GM21515 (cell line): Measurements from ENCODE around the gene CC2D1B.
"Not testable (repeated sequence)": the region's sequence is repeated elsewhere in the genome, so short reads cannot be mapped to it uniquely, and the experiment has no call there.

Source experiments
- ATAC-seq: cut with Tn5 transposase; IDR thresholded peaks from one replicate; pipeline ENCODE4 v1.9.1; 2021; ENCODE audit not compliant: unreplicated experiment

The CC2D1B gene, protein sequence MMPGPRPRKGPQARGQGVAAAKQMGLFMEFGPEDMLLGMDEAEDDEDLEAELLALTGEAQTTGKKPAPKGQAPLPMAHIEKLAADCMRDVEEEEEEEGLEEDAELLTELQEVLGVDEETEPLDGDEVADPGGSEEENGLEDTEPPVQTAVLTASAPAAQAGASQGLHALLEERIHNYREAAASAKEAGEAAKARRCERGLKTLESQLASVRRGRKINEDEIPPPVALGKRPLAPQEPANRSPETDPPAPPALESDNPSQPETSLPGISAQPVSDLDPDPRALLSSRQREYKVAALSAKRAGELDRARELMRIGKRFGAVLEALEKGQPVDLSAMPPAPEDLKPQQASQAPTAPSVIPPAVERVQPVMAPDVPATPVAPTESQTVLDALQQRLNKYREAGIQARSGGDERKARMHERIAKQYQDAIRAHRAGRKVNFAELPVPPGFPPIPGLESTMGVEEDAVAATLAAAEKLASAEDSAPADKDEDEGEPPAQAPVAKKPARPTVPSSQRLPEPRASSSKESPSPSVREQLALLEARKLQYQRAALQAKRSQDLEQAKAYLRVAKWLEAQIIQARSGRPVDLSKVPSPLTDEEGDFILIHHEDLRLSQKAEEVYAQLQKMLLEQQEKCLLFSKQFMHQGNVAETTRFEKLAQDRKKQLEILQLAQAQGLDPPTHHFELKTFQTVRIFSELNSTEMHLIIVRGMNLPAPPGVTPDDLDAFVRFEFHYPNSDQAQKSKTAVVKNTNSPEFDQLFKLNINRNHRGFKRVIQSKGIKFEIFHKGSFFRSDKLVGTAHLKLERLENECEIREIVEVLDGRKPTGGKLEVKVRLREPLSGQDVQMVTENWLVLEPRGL

DNA sequence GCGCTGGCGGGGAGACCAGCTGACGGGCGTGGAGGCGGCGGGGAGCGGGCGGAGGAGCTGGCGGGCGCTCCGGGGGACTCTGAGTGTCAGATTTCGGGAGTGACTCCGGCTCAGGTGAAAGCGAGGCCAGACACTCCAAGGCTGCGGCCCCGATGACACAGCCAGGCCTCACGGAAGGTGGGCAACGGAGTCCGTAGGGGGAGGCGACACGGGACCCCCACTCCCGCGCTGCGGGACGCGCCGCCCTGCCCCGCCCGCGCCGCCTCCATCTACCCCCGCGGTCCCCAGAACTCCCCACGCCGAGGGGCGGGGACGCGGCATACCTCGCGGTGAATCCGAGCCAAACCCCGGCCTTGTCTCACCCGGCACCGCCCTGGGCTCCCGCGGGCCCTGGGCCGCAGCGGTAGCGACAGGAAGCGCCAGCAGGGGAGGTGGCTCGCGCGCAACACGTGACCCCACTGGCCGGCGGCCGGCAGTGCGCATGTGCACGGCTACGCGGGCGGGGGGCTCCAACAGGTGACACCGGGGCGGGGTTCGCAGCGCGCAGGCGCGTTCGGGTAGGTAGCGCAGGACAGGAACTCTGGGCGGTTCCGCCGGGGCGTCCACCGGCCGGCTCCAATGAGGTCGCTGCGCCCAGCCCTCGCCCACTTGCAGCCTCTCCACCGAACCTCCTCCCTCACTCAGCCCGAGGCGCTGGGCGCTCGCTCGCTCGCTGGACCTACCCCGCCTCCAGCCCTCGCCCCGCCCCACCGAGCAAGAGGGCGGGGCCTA, at the start of gene CC2D1B:
Gene CC2D1B (minus strand): TSS at position 460 of the 771 bp plus-strand sequence. CDS start 1,585 bp downstream, outside the sequence.
- ATAC-seq = peak; percentile 90

DNA sequence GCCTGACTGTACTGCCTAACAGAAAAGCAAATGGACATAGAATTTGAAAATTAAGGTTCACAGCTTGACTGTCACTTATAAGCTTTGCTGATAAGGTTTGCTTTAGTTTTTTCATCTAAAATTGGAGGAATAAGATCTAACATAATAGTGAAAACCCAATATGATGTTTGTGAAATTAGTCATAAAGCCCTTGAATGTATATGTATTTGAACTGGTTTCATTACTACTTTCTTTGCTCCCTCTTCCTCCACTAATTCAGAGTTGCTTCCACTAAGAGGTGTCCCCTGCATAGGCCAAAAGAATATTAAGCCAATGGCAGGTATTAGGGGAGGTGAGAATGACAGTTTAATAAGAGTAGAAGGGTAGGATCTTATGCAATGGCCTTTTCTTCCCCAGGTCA, 48.9 kb upstream of the CC2D1B start:
- no peak for ATAC-seq

DNA sequence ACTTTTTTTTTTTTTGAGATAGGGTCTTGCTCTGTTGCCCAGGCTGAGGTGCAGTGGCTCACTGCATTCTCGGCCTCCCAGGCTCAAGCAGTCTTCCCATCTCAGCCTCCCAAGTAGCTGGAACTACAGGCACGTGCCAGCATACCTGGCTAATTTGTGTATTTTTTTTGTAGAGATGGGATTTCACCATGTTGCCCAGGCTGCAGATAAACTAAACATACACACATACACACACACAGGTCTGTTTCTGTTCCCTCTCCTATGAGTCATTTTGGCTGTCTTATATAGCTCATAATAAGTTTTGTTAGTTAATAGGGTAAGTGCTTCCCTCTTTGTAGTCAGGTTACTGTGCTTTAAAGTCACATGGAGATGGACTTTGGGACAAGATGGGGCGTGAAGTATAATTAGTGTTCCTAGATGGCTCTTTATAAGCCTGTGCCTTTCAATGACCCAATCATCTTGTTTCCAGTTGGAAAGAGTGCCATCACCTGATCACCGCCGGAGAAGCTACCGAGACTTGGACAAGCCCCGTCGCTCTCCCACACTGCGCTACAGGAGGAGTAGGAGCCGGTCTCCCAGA, 47.5 kb upstream of the CC2D1B start:
- ATAC-seq = no peak

DNA sequence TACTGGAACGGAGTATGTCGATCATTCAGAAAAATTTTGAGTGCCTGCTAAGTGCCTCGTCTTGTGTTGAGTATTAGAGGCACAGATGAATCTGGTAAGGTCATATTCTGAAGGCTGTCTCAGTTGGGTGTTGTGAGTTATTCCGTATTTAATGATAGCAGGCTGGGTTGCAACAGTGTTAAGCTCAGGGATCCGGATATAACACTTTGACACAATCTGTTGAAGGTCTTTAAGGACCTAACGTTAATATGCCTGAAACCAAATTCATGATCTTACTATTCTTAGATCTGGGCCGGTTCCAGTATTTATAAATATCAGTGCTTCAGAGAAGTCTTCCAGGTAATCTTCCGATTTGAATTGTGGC, 39.0 kb upstream of the CC2D1B start:
- no peak for ATAC-seq

DNA sequence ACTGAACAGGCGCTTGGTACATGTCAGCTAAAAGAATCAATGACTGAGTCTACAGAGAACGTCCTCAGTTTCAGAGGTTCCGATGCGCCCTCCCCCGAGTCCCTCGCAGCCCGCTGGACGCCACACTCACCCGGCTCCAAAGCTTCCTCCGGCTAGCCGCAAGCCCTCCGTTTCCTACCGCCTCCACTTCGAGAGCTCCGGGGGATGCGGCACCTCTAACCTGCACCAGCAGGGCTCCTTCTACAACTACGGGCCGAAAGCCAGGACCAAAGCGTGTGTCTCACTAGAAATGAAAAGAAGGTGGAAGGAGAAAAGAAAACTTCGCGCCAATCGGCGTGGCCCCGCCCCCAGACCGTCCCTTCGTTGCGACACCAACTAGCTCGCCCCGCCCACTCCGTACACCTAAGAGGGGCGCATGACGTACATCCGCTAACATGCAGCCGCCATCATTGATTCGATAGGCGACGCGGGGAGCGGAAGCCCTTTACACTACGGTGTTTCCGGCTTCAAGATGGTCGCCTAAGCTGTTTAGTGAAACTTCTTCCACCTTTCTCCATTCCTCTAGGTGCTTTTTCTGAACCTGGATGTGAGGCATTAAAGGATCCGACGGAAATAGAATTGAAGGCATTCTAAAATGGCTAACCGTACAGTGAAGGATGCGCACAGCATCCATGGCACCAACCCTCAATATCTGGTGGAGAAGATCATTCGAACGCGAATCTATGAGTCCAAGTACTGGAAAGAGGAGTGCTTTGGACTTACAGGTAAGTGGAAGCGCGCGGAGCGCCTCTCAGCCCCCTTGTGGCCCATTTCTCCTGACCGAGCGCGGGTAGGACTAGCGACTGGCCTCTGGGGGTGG, 38.3 kb upstream of the CC2D1B start, which contains the start of the genes ORC1 and PRPF38A:
Gene ORC1 (minus strand): TSS at position 308 of the 859 bp plus-strand sequence. CDS start 2,200 bp downstream, outside the sequence.
Gene PRPF38A (plus strand): TSS at position 487 of the 859 bp plus-strand sequence. CDS start 148 bp downstream, at position 635.
- ATAC-seq = peak; percentile 93

DNA sequence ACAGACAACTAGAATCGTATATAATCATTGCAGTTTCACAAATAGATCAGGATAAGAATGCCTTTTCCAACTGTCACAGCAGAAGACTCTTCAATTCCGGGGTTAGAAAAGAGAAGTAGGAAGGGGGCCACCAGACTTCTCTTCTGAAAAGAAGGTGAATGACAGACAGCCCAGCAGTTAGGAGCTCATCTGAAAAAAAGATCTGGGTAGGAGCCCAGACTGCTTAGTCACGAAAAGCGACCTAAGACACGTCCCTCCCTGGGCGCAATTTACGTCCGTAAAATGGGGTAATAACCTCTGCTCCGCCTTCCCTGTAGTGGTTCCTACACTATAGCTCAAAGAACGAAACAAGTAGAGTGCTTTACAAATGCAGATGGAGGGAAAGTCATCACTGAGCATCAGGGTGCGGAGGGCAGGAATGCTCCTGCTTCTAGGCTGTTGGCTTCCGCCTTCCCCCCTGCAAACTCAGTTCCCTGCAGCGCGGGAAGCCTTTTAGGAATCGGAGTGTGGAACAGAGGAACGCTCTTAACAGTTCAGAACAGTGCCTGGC, 37.6 kb upstream of the CC2D1B start:
- ATAC-seq = peak; percentile 38

DNA sequence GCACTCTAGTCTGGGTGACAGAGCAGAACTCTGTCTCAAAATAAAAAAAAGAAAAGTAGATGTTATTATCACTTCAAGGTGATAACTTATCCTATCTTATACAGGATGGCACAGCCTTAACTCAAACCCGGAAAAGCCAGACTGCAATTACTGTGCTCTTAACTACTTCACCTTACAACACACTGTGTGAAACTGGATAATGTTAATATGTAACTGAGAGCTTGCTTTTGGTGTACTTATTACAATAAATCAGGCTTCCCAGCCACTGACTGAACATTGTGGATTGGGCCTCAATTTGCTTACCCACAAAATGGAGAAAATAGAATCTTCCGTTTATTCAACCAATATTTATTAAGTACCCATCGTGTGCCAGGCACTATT, 36.8 kb upstream of the CC2D1B start:
- ATAC-seq = no peak

DNA sequence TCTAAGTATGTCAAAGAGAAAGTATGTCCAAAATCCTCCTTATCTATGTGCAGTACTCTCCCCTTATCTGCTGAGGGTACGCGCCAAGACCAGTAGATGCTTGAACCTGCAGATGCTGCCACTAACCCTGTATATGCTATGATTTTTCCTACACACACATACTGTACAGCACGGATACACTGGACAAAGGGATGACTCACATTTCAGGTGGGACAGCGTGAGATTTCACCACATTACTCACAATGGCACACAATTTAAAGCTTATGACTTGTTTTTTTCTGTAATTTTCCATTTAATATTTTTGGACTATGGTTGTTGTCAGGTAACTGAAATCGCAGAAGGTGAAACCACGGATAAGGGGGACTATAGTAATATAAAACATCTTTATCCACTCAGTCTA, 34.1 kb upstream of the CC2D1B start:
- no peak for ATAC-seq

DNA sequence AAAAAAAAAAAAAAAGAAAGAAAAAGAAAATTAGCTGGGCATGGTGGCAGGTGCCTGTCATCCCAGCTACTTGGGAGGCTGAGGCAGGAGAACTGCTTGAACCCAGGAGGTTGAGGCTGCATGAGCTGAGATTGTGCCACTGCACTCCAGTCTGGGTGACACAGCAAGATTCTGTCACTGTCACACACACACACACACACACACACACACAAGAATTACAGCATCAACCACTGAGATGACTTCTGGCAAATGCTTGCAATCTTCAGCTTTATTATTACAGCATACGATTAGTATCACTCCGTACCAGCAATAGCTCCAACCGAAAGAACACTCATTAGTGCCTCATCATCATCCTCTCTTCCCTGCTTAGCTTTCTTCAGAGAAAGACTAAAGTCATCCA, 33.6 kb upstream of the CC2D1B start:
- no peak for ATAC-seq

DNA sequence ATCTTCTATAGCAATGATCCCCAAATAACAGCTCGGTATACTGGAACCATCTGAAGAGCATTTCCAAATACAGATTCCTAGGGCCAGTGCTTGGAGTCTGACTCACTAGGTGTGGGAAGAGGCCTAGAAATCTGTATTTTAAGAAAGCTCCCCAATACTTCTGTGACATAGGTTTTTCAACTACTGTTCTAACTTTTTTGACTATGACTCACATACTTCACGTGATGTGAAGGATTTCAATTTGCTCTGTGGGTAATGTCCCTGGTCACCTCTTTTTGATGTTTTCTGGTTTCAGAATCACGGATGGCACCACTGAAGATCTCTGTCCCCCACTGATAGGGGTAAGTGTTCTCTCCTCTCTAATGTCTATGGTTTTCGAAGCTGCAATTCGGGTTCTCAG, 27.2 kb upstream of the CC2D1B start:
- no peak for ATAC-seq

DNA sequence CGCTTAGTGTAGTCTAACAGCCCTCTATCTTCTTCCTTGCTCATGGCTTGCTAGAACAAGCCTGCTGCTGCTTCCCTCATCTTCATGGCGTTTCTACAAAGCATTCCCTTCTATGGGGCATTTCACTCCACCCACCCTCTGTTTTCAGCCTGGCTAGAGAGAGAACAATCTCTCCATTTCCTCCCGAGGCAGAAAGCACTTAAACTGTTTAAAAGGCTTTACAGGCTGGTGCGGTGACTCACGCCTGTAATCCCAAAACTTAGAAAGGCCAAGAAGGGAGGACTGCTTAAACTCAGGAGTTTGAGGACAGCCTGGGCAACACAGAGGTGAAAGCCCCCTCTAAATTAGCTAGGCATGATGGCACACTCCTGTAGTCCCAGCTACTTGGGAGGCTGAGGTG, 20.5 kb upstream of the CC2D1B start:
- ATAC-seq = no peak

DNA sequence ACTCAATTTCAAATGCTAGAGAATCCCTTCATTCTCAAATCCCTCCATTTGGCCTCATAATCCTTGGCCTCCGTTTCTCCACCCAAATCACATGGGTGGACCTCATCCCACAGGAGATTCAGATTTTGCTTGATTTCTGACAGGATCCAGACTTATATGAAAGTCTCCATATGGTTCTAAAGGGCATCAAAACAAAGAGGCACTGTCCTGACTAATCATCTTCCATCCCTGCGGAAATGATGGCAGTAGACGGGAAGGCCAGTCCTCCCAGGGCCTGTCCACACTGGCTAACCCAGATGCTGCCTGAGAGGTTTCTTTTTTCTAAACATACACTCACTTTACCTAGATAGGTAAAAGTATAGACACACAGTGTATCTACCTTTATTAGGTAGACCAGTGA, 19.4 kb upstream of the CC2D1B start:
- no peak for ATAC-seq

DNA sequence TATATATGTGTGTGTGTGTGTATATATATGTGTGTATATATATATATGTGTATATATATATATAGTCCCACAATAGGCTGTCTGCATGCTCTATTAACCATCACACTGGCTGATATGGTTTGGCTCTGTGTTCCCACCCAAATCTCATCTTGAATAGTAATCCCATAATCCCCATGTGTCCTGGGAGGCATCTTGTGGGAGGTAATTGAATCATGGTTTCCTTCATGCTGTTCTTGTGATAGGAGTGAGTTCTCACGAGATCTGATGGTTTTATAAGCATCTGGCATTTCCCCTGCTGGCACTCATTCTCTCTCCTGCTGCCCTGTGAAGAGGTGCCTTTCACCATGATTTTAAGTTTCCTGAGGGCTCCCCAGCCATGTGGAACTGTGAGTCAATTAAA, 3.8 kb upstream of the CC2D1B start:
- ATAC-seq = not testable (repeated sequence)

DNA sequence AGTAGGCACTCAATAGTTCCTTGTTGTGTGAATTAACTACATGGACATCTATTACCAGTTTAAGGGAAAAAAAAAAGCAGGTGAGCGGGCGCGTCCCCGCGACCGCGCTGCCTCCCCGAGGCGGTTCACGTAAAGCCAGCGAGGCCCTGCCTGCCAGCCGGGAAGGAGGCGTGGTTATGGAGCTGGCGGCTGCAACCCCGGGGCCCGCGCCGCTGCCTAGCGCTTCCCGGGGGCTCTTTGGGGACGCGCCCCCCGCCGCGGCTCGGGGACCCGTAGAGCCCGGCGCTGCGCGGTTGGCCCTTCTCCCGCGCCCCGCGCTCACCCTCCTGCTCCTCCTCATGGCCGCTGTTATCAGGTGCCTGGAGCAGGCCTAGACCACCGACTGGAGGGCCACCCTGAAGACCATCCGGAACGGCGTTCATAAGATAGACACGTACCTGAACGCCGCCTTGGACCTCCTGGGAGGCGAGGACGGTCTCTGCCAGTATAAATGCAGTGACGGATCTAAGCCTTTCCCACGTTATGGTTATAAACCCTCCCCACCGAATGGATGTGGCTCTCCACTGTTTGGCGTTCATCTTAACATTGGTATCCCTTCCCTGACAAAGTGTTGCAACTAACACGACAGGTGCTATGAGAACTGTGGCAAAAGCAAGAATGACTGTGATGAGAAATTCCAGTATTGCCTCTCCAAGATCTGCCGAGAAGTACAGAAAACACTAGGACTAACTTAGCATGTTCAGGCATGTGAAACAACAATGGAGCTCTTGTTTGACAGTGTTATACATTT, 2.6 kb upstream of the CC2D1B start:
- no peak for ATAC-seq

DNA sequence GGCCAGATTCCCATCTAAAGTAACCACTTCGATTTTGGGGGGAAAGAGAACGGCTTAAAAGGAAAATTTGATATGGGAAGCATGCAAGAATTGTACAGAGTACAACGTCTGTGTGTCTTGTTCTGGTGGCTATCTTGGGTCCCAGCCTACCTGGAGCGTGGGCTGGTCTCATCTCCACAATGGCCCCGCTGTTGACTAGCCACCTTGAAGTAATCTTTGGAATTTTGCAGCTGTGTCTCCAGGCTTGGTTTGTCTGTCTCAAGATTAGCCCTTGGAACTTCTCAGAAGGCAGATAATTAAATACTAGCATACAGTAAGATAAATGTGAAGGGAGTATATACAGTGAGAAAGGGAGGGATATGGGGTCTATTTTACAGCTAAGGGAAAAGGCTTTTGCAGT, 1.3 kb upstream of the CC2D1B start:
- no peak for ATAC-seq

DNA sequence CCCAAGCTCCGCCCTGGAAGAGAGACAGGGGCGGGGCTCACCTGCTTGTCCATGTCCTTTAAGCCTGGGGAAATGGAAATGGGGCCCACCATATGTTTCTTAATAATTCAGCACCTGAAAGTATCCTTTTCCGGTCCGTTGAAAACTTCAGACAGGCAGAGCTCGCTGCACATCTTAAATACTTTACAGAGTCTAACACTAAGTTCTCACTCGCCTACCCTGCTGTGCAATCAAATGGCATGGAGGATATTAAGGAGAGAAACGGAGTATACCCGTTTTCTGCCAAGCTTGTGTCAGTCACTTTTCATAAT, 467 bp upstream of the CC2D1B start:
- no peak for ATAC-seq

DNA sequence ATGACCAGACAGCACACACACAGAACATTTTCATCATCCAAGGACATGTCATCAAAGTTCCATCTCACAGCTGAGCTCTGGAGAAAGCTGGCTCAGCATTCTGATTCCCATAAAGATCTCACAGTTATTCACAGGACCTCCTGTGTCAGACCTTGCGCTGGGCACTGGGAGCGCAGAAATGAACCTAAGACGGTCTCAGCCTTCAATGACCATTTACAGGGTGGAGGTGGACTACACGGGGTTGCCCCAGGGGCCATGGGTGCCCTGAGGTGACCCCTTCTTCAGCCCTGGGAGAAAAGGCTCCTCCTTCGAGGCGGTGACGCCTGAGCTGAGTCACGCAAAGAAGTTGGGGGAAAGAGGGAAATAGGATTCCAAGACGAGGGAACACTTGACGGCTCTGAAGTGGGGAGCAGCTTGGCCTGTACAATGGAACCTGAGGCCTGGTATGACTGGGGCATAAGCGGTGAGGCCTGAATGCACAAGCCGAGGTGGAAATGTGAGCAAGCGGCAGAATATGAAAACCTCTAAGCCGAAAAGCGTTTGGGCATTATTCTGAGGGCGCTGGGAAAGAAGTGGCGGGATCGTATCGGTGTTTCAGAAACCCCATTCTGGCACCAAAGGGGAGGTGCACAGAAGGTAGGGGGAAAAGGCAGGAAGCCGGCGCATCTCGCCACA, 797 bp downstream of the CC2D1B start:
- peak; percentile 0 for ATAC-seq

DNA sequence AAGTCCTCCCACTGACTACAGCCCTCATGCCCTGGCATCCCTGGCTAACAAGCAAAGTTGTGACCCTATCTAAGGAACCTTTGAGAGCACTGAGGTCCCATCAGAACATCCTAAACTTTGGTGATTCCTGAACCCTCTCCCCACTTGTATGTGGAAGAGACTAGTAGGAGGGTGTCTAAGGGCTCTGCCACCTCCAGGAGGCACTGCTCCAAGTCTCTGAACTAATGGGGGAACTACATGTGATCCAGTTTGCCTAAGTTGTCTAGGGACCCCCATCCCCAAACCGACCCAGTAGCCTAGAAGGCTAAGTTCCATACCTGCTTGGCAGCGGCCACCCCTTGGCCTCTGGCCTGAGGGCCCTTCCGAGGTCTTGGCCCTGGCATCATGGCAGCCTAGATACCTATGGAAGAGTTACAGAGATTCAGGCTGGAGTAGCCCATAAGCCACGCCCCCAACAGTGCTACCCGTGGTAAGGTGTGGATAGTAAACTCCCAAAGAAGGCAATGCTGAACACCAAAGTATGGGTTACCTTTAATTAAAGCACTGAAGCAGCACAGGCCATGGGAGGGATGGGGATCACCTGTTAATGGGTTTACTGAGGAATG, 1.7 kb downstream of the CC2D1B start:
- ATAC-seq = no peak
